SHP77 (cell line): ENCODE results near the gene ZFAND3.

ENCODE experiments used
- DNase-seq, 2 experiments: peaks; one replicate each; lab custom pipeline; 2025; lab: John Stamatoyannopoulos, UW

ZFAND3 gene

GRCh38 chr6:38134704-38135088 lies 315.2 kb downstream of the ZFAND3 start:
- no peak for DNase-seq

GRCh38 chr6:38136547-38136946 lies 317.0 kb downstream of the ZFAND3 start:
- no peak for DNase-seq

- no peak for DNase-seq
Observed at GRCh38 chr6:38137608-38138265, 318.2 kb downstream of the ZFAND3 start.

- no peak for DNase-seq
Observed at GRCh38 chr6:38138374-38138773, 318.8 kb downstream of the ZFAND3 start.

GRCh38 chr6:38141085-38141484 lies 321.6 kb downstream of the ZFAND3 start:
- DNase-seq, result no peak

- no peak for DNase-seq
Observed at GRCh38 chr6:38141716-38142115, 322.2 kb downstream of the ZFAND3 start.

- DNase-seq, result no peak
Observed at GRCh38 chr6:38142178-38142902, 322.8 kb downstream of the ZFAND3 start.

GRCh38 chr6:38143191-38144150 lies 323.9 kb downstream of the ZFAND3 start:
- no peak for DNase-seq

- no peak for DNase-seq
Observed at GRCh38 chr6:38144365-38144945, 324.9 kb downstream of the ZFAND3 start.

- no peak for DNase-seq
Observed at GRCh38 chr6:38146021-38146733, 326.6 kb downstream of the ZFAND3 start.

- DNase-seq, result no peak
Observed at GRCh38 chr6:38146734-38147027, 327.2 kb downstream of the ZFAND3 start.

GRCh38 chr6:38148606-38149005 lies 329.1 kb downstream of the ZFAND3 start:
- DNase-seq, result no peak

GRCh38 chr6:38149531-38149930 lies 330.0 kb downstream of the ZFAND3 start:
- no peak for DNase-seq

GRCh38 chr6:38150021-38150420 lies 330.5 kb downstream of the ZFAND3 start:
- no peak for DNase-seq

GRCh38 chr6:38150681-38151296 lies 331.3 kb downstream of the ZFAND3 start:
- no peak for DNase-seq

- no peak for DNase-seq
Observed at GRCh38 chr6:38151580-38152500, 332.3 kb downstream of the ZFAND3 start.

- no peak for DNase-seq
Observed at GRCh38 chr6:38152620-38153019, 333.1 kb downstream of the ZFAND3 start.

GRCh38 chr6:38153076-38153797 lies 333.7 kb downstream of the ZFAND3 start:
- DNase-seq, result no peak

- no peak for DNase-seq
Observed at GRCh38 chr6:38153798-38154345, 334.3 kb downstream of the ZFAND3 start.
